Lower lobe of right lung (tissue), 2 donors: Measurements from ENCODE around the gene RPS6KA2. TPM values are rescaled to one million over a fixed set of nuclear protein-coding genes. Genes with fewer than 3 reads are reported as not detected.

ENCODE experiments used
- ATAC-seq, 2 donors: fragments of 200-7000 bp; cut with Tn5 transposase; one replicate each; pipeline ENCODE4 v1.9.1; 2020 to 2022; ENCODE audit warnings: mild to moderate bottlenecking in 2 of 2, moderate library complexity in 2 of 2
- DNase-seq: peaks from one replicate; pipeline ENCODE4 v3.0.0-alpha.2; 2020
- H3K27ac ChIP-seq: fragments of 200-600 bp; one replicate; pipeline ENCODE4 v1.8.0; 2022
- H3K27me3 ChIP-seq: fragments of 200-600 bp; one replicate; pipeline ENCODE4 v1.8.0; 2022; ENCODE audit warnings: low read depth
- H3K36me3 ChIP-seq: fragments of 200-600 bp; one replicate; pipeline ENCODE4 v1.8.0; 2022; ENCODE audit warnings: mild to moderate bottlenecking
- H3K4me1 ChIP-seq: fragments of 200-600 bp; one replicate; pipeline ENCODE4 v1.8.0; 2022
- H3K4me3 ChIP-seq: fragments of 200-600 bp; one replicate; pipeline ENCODE4 v1.8.0; 2022; ENCODE audit warnings: mild to moderate bottlenecking
- H3K9me3 ChIP-seq: fragments of 200-600 bp; one replicate; pipeline ENCODE4 v1.8.0; 2022
- CTCF ChIP-seq: fragments of 200-600 bp; IDR thresholded peaks from one replicate; pipeline ENCODE4 v1.8.0; 2022; ENCODE audit warnings: antibody characterized with exemption, mild to moderate bottlenecking
- intact Hi-C: fragments of 100-400 bp; cut with DNase I; formaldehyde crosslinking; loops from one replicate; pipeline ENCODE4 v1.11.0; 2022
- total RNA-seq: library from RNA; stranded (reverse); fragmentation: NEBNext Ultra II Directional; extraction: Animal tissue kit (Norgen Biotek cat#: 25700); gene quantifications from one replicate; pipeline ENCODE4 v1.2.1, GENCODE V29; 2021
- donor health status: DM: no; HTN: yes; CAD: no; lungs with severe emphysema.

RPS6KA2 gene
- total RNA-seq, 1 donor from 2014 or later = 102 TPM

GRCh38 chr6:166560222-166560621, 66.8 kb downstream of the RPS6KA2 start:
- ATAC-seq = no peak
- no peak for TF ChIP-seq CTCF
- Histone ChIP-seq H3K27me3 (no peaks in the 10 kb centered on the region), H3K4me1 (peaks cover 39% of the 10 kb centered on the region), H3K4me3 (no peak overlapping the region), H3K36me3 (peaks cover 17% of the 10 kb centered on the region), H3K27ac (no peak overlapping the region), H3K9me3 (peaks cover 6% of the 10 kb centered on the region)
- intact Hi-C loops = no loop called here
- no peak for DNase-seq

GRCh38 chr6:166559662-166560061, 67.4 kb downstream of the RPS6KA2 start:
- Histone ChIP-seq H3K27me3 (no peaks in the 10 kb centered on the region), H3K4me1 (peaks cover 43% of the 10 kb centered on the region), H3K4me3 (no peak overlapping the region), H3K36me3 (peaks cover 13% of the 10 kb centered on the region), H3K27ac (no peak overlapping the region), H3K9me3 (peaks cover 6% of the 10 kb centered on the region)
- no peak for TF ChIP-seq CTCF
- intact Hi-C loops = loop anchor here (10.0 kb wide), 1 partner anchor 65 kb away; the partner anchor contains the start of gene RPS6KA2
- ATAC-seq = no peak
- DNase-seq = no peak

- no peak for ATAC-seq
- Histone ChIP-seq H3K27ac (no peak overlapping the region), H3K4me1 (peaks cover 47% of the 10 kb centered on the region), H3K4me3 (no peak overlapping the region), H3K9me3 (peaks cover 6% of the 10 kb centered on the region), H3K27me3 (no peaks in the 10 kb centered on the region), H3K36me3 (peaks cover 9% of the 10 kb centered on the region)
- no peak for DNase-seq
- intact Hi-C loops = loop anchor here (10.0 kb wide), 1 partner anchor 66 kb away; the partner anchor contains the start of gene RPS6KA2
- no peak for TF ChIP-seq CTCF
Observed at GRCh38 chr6:166559211-166559610, 67.8 kb downstream of the RPS6KA2 start.

- DNase-seq (no peak), ATAC-seq (no peak)
- peaks cover 52% of the 10 kb centered on the region for H3K4me1 ChIP-seq
- no peak for TF ChIP-seq CTCF
- intact Hi-C loops = loop anchor here (10.0 kb wide), 1 partner anchor 66 kb away; the partner anchor contains the start of gene RPS6KA2
- H3K9me3 ChIP-seq = peaks cover 6% of the 10 kb centered on the region
- H3K36me3 ChIP-seq = peaks cover 5% of the 10 kb centered on the region
- H3K4me3 ChIP-seq = no peak overlapping the region
- peak overlapping the region; percentile 20 for H3K27ac ChIP-seq
- no peaks in the 10 kb centered on the region for H3K27me3 ChIP-seq
Observed at GRCh38 chr6:166558156-166559005, 68.7 kb downstream of the RPS6KA2 start.

- Histone ChIP-seq H3K27ac (peak overlapping the region; percentile 81), H3K27me3 (no peaks in the 10 kb centered on the region), H3K4me3 (peak overlapping the region; percentile 17), H3K4me1 (peaks cover 45% of the 10 kb centered on the region), H3K36me3 (no peaks in the 10 kb centered on the region), H3K9me3 (peaks cover 6% of the 10 kb centered on the region)
- no peak for TF ChIP-seq CTCF
- DNase-seq (peak; percentile 94), ATAC-seq (peak; percentile 97)
- intact Hi-C loops = loop anchor here (10.0 kb wide), 1 partner anchor 68 kb away; the partner anchor contains the start of gene RPS6KA2
Observed at GRCh38 chr6:166556863-166557322, 70.2 kb downstream of the RPS6KA2 start.
